Mammary epithelial cell (primary cell): ENCODE data around the gene WDR33.

Source experiments
- CTCF ChIP-seq, 2 donors: IDR thresholded peaks in 1 of 2; conservative IDR thresholded peaks in 1 of 2; 2 replicates each; pipeline ENCODE4 v1.5.1; 2011 to 2012; ENCODE audit warnings: inconsistent platforms in 2 of 2, low read length in 2 of 2, mild to moderate bottlenecking in 2 of 2, control low read depth in 1 of 2, low read depth in 1 of 2; ENCODE audit not compliant: insufficient read depth in 1 of 2; ENCODE audit errors: extremely low read depth in 1 of 2
- EZH2 ChIP-seq: IDR thresholded peaks from 2 replicates; pipeline ENCODE4 v1.6.1; 2012; ENCODE audit warnings: low read length, inconsistent platforms, borderline replicate concordance

GRCh38 chr2:127681288-127681804 is 129.6 kb downstream of the WDR33 start:
- no peak for TF ChIP-seq CTCF (conservative IDR thresholded peaks at IDR 0.05 in 1 of 2, IDR thresholded peaks at IDR 0.05 in 1 of 2; ENCODE audit: extremely low read depth in 1 of 2, insufficient read depth in 1 of 2, low read depth in 1 of 2, low read length in 2 of 2)
- no peak for TF ChIP-seq EZH2
